Activated naive CD8-positive, alpha-beta T cell treated with anti-CD3 and anti-CD28 coated beads for 36 hours (primary cell): ENCODE results near the gene GLRA2. TPM values are rescaled to one million over a fixed set of nuclear protein-coding genes. Genes with fewer than 3 reads are reported as not detected.
"Not testable (repeated sequence)": the region's sequence is repeated elsewhere in the genome, so short reads cannot be mapped to it uniquely, and the experiment has no call there.

Experiments used
- DNase-seq: peaks from one replicate; pipeline ENCODE4 v3.0.0; 2021
- H3K27ac Mint-ChIP-seq: one replicate; pipeline ENCODE4 v1.8.0; 2022; ENCODE audit warnings: mild to moderate bottlenecking, moderate library complexity, mixed read lengths
- H3K27me3 Mint-ChIP-seq: one replicate; pipeline ENCODE4 v1.8.0; 2022; ENCODE audit warnings: mild to moderate bottlenecking, mixed read lengths
- H3K36me3 Mint-ChIP-seq: one replicate; pipeline ENCODE4 v1.8.0; 2021; ENCODE audit warnings: mild to moderate bottlenecking, mixed read lengths
- H3K4me1 Mint-ChIP-seq: one replicate; pipeline ENCODE4 v1.8.0; 2021; ENCODE audit warnings: mixed read lengths
- H3K4me3 Mint-ChIP-seq: one replicate; pipeline ENCODE4 v1.8.0; 2022; ENCODE audit warnings: mild to moderate bottlenecking, moderate library complexity, mixed read lengths
- H3K9me3 Mint-ChIP-seq: one replicate; pipeline ENCODE4 v1.8.0; 2022; ENCODE audit warnings: mixed read lengths
- total RNA-seq, 2 experiments: library from RNA; stranded (reverse); gene quantifications; one replicate each; pipeline ENCODE4 v1.2.3, GENCODE V29; 2021

The GLRA2 gene
- total RNA-seq, 2 experiments from 2014 or later = not detected

DNA sequence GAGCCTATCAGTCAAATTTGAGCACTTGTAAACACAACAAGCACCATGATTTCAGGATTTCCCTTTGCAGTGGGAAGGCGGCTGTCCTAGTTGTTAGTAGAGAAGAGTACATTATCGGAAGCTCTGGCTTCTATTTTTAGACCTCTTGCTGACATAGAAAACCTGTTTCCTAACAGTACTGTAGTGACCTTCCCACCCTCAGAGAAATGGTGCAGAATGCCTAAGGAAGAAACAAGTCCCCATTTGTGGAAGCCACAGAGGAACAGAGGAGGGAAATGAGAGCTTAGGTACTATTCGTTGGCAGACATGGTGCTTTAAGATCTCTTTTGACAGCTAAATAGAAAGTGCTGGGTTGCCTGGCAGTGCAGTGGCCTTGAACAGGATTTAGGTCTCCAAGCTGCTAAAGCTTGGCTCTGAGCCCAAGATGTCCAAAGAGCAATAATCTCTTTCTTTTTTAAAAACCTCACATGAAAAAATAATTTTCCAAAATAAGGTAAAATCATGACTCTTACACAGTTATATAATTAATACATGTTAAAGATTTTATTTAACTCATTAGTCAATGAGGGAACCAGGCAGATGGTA is 24.9 kb downstream of the GLRA2 start:
- H3K4me3 Mint-ChIP-seq = no peak overlapping the region
- H3K27me3 Mint-ChIP-seq = peaks cover 6% of the 10 kb centered on the region
- H3K4me1 Mint-ChIP-seq = no peaks in the 10 kb centered on the region
- no peaks in the 10 kb centered on the region for H3K36me3 Mint-ChIP-seq
- H3K9me3 Mint-ChIP-seq = no peaks in the 10 kb centered on the region
- DNase-seq = no peak
- no peak overlapping the region for H3K27ac Mint-ChIP-seq

DNA sequence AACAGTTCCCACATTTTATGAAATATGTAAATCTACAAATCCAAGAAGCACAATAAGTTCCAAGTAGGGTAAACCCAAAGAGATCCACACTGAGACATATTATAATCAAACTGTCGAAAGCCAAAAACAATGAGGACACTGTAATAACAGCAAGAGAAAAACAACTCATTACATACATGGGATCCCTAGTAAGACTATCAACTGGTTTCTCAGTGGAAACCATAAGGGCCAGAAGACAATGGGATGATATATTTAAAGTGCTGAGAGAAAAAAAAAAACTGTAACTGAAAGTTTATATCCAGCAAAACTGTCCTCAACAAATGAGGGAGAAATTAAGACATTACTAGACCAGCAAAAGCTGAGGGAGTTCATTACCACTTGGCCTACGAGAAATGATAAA is 34.7 kb downstream of the GLRA2 start:
- Mint-ChIP-seq H3K27ac (no peak overlapping the region), H3K36me3 (no peaks in the 10 kb centered on the region), H3K27me3 (no peaks in the 10 kb centered on the region), H3K4me3 (no peak overlapping the region), H3K4me1 (no peaks in the 10 kb centered on the region), H3K9me3 (peaks cover 3% of the 10 kb centered on the region)
- DNase-seq = no peak

DNA sequence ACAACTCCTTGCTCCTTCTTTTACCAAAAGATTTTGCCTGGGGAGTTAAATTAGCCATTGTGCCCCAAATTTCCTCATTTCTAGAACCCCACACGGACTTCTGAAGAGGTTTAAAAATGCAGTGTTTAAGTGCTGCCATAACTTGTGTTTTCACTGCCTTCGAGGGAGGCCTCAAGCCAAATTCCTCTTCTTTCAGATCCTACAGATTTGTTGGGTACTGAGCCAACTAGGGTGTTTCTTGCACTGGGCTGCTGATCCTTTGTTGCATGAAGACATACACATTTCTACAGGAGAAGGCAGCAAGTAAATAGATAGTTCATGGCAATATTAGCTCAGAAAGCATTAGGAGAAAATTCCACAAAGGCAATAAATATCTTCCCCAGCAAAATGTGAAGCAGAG is 43.8 kb downstream of the GLRA2 start:
- no peak overlapping the region for H3K4me3 Mint-ChIP-seq
- no peak for DNase-seq
- H3K9me3 Mint-ChIP-seq = no peaks in the 10 kb centered on the region
- H3K36me3 Mint-ChIP-seq = no peaks in the 10 kb centered on the region
- H3K27ac Mint-ChIP-seq = no peak overlapping the region
- H3K27me3 Mint-ChIP-seq = no peaks in the 10 kb centered on the region
- H3K4me1 Mint-ChIP-seq = no peaks in the 10 kb centered on the region

DNA sequence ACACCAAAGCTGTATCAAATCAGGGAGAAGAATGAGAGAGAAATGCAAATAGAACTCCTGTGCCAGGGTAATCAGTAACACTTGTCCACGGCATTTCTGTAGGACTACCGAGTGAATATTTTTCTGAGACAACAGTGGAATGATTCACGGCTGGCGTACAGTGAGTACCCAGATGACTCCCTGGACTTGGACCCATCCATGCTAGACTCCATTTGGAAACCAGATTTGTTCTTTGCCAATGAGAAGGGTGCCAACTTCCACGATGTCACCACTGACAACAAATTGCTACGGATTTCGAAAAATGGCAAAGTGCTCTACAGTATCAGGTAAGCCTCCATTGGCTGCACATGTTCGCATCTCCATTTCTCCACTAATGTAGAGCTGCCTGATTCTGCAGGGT is 51.7 kb downstream of the GLRA2 start:
- H3K4me3 Mint-ChIP-seq = no peak overlapping the region
- no peaks in the 10 kb centered on the region for H3K27me3 Mint-ChIP-seq
- no peak overlapping the region for H3K27ac Mint-ChIP-seq
- H3K36me3 Mint-ChIP-seq = no peaks in the 10 kb centered on the region
- no peaks in the 10 kb centered on the region for H3K9me3 Mint-ChIP-seq
- H3K4me1 Mint-ChIP-seq = no peaks in the 10 kb centered on the region
- no peak for DNase-seq

DNA sequence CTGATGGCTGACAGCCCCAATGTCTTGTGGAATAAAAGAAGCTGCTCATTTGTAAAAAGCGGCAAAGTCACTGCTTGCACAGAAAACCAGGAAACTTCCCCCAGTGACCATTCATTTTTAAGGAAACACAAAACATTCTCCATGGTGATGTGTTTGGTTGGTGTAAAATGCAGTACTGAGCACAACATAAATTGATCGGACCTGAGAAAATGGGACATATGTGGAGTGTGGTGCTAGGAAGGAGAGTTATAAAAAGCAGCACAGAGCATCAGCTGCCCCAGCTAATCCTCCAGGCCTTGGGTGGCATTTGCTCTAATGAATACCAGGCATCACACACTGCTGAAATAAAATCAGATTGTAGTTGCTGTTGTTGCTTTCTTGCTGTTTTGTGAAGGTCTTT is 55.2 kb downstream of the GLRA2 start:
- H3K9me3 Mint-ChIP-seq = peaks cover 3% of the 10 kb centered on the region
- H3K27me3 Mint-ChIP-seq = no peaks in the 10 kb centered on the region
- H3K4me3 Mint-ChIP-seq = no peak overlapping the region

DNA sequence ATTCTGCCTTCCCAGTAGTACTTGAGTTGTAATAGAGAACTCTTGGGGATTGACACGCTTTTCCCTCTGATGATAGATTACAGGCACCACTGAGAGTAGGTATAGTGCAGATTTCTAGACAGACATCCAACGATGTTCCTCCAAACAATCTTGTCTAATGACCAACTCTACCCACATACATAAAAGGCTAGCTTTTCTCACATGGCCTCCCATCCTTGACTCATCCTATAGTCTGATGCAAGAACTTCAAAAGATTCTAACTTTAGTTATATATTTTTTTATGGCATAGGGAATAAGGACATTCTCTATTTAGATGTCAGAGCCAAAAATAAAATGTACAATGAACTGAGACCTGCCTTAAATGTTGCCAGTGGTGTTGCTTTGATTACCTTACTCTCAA is 60.9 kb downstream of the GLRA2 start:
- H3K4me3 Mint-ChIP-seq = no peak overlapping the region
- peaks cover 3% of the 10 kb centered on the region for H3K9me3 Mint-ChIP-seq
- no peak overlapping the region for H3K27ac Mint-ChIP-seq
- H3K36me3 Mint-ChIP-seq = no peaks in the 10 kb centered on the region
- H3K27me3 Mint-ChIP-seq = no peaks in the 10 kb centered on the region
- H3K4me1 Mint-ChIP-seq = no peaks in the 10 kb centered on the region
- no peak for DNase-seq

More for the DNA sequence above, 55.2 kb downstream of the GLRA2 start:
- Mint-ChIP-seq H3K27ac (no peak overlapping the region), H3K36me3 (no peaks in the 10 kb centered on the region), H3K4me1 (no peaks in the 10 kb centered on the region)
- no peak for DNase-seq

DNA sequence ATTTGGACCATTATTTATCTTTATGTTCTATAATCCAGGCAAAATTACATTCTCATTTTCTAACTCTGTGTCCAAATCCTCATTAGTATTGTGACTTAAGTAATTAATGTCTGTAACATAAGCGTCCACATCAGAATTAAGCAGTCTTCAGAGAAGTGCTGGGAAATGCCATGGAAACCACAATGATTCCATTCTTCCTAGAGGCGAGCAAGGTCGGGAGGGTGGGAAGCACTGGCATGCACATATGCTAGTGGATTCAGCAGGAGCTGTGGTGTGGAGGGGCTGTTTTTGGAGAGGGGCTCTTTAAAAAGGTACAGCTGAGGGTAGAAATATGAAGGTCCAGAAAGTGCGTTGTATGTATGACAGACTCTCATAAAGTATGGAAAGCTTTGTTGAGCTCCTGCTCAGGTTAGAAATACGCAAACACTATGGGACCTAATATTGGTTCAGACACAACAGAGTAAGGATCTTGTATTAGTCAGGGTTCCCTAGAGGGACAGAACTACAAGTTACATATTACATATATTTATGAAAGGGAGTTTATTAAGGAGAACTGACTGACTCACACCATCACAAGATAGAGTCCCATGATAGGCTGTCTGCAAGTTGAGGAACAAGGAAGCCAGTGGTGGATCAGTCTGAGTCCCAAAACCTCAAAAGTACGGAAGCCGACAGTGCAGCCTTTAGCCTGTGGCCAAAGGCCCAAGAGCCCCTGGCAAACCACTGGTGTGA is 61.5 kb downstream of the GLRA2 start:
- no peaks in the 10 kb centered on the region for H3K4me1 Mint-ChIP-seq
- H3K27me3 Mint-ChIP-seq = no peaks in the 10 kb centered on the region
- H3K27ac Mint-ChIP-seq = no peak overlapping the region
- H3K4me3 Mint-ChIP-seq = no peak overlapping the region
- no peak for DNase-seq
- H3K9me3 Mint-ChIP-seq = peaks cover 3% of the 10 kb centered on the region
- no peaks in the 10 kb centered on the region for H3K36me3 Mint-ChIP-seq

DNA sequence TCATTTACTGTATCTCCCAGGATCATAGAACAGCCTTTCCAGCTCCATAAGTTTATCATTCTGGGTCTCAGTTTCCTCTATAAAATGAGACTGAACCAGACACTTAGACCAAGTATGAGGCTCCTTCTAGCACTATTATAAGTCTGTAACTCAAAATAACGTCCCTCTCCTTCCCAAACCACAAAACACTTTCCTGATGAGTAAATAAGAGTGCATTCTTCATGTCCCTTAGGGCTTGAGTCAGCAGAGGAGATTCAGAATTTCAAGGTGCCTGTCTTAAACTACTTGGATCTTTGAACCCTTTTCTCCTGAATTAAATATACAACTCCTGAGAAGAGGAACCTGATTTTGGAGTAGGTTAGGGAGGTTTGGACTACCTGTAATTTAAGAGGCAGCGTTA is 62.6 kb downstream of the GLRA2 start:
- Mint-ChIP-seq H3K4me1 (no peaks in the 10 kb centered on the region), H3K27ac (no peak overlapping the region), H3K27me3 (no peaks in the 10 kb centered on the region), H3K36me3 (no peaks in the 10 kb centered on the region), H3K4me3 (no peak overlapping the region), H3K9me3 (peaks cover 3% of the 10 kb centered on the region)
- no peak for DNase-seq

DNA sequence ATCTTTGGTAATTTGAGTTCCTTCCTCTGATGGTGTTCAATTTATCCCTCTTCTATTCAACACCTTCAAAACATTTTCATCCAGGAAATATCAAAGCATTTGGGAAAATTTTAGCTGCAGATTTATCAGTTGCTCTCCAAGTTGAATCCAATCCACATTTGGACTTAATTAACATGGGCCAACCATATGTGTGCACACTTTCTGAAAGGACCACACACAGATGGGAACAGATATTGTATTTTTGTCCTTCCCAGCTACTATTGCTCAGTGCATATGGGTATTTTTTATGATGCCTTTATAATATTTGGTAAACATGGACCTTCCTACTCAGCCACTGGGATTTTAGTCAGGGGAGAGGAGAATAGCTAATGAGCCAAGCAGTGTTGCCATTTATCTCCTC is 65.2 kb downstream of the GLRA2 start:
- Mint-ChIP-seq H3K27me3 (peaks cover 4% of the 10 kb centered on the region), H3K4me1 (no peaks in the 10 kb centered on the region), H3K9me3 (no peaks in the 10 kb centered on the region), H3K27ac (no peak overlapping the region), H3K4me3 (no peak overlapping the region), H3K36me3 (no peaks in the 10 kb centered on the region)
- DNase-seq = no peak

DNA sequence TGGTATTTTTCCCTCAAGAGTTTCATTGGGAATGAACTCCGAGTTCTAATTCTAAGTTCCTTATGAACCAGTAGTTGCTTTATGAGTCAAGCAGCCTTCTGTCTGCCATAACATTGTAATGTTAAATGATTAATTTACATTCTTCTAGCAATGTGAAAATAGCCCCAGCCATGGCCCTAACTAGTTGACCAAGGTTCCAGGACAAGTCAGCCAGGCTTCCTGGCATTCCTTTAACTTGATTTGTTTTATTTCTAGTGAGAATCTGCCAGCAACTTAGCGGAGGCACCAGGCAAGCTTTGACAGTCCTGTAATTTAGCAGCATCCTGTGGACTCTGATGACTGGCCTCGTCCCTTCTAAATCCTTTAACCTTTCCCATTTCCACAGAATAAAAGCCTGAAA is 69.0 kb downstream of the GLRA2 start:
- Mint-ChIP-seq H3K4me3 (no peak overlapping the region), H3K4me1 (no peaks in the 10 kb centered on the region), H3K27me3 (peaks cover 4% of the 10 kb centered on the region), H3K9me3 (no peaks in the 10 kb centered on the region), H3K36me3 (no peaks in the 10 kb centered on the region), H3K27ac (no peak overlapping the region)
- DNase-seq = no peak

DNA sequence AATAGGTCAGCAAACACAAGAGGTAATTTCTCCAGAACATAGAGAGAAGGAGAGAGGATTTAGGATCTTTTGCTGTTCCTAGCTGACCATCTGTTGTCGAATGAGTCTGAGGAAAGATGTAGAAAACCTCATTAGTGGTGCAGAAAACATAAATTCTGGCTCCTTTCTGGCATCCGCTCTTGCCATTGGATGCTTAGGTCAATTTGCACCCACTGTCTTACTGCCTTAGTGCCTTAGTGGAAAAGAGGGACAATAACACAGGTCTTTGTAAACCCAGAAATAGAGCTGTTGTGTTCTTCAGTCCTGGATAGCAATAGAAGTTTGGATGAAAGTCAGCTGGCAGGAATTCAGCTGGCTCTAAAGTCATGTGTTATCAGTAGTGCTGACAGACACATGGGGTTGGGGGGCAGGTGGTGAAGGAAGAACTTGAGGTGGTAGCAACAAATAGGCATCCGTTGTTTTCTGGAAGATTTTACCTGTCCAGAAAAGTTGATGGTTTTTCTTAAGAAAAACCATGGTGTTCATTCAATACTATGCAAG is 78.2 kb downstream of the GLRA2 start:
- no peak for DNase-seq
- Mint-ChIP-seq H3K9me3 (no peaks in the 10 kb centered on the region), H3K27me3 (no peaks in the 10 kb centered on the region), H3K4me3 (no peak overlapping the region), H3K27ac (no peak overlapping the region), H3K36me3 (no peaks in the 10 kb centered on the region), H3K4me1 (no peaks in the 10 kb centered on the region)

DNA sequence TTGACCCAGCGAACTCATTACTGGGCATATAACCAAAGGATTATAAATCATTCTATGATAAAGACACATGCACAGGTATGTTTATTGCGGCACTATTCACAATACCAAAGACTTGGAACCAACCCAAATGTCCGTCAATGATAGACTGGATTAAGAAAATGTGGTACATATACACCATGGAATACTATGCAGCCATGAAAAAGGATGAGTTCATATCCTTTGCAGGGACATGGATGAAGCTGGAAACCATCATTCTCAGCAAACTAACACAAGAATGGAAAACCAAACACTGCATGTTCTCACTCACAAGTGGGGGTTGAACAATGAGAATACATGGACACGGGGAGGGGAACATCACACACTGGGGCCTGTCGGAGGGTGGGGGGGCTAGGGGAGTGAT is 83.1 kb downstream of the GLRA2 start:
- not testable (repeated sequence) for H3K4me3 Mint-ChIP-seq, DNase-seq, H3K27ac Mint-ChIP-seq, H3K4me1 Mint-ChIP-seq, H3K9me3 Mint-ChIP-seq, H3K27me3 Mint-ChIP-seq, H3K36me3 Mint-ChIP-seq

DNA sequence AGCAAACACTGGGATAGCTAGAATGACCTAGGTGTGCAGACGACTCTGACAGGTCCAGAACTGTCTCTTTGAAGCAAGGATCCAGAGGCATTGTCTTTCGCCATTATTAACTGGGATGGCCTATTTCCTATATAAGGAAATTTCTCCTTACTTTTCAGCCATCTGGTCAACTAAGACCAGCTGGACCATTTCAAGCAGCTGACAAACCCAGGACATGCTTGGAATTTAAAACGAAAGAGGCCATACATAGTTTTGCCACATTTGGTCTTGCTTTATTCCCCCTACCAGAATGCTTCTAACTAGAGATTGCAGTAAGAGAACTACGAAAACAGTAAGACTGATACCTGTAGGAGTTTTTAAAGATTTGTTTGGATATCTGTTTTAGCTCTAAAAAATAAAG is 87.0 kb downstream of the GLRA2 start:
- Mint-ChIP-seq H3K27ac (no peak overlapping the region), H3K27me3 (no peaks in the 10 kb centered on the region), H3K4me3 (no peak overlapping the region), H3K36me3 (no peaks in the 10 kb centered on the region), H3K9me3 (no peaks in the 10 kb centered on the region), H3K4me1 (no peaks in the 10 kb centered on the region)
- no peak for DNase-seq

DNA sequence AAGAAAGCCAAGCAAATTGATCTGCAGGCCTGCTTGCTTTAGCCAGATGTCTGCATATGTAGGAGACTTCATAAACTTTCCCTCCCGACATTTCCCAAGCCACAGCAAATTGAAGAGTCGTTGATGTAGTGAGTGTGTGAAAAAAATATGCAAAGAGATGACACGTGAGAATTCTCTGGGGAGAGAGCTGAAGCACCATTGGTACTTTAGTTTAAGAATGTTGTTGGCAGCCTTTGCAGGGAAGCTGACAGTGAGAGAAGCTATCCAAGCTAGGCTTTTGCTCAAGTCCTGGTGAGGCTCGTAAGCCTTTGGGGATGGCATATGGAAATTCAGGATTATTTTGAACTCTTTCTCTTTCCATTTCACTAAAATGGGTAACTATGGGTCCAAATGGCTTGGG is 87.5 kb downstream of the GLRA2 start:
- H3K27ac Mint-ChIP-seq = no peak overlapping the region
- H3K4me1 Mint-ChIP-seq = no peaks in the 10 kb centered on the region
- no peak for DNase-seq
- H3K27me3 Mint-ChIP-seq = no peaks in the 10 kb centered on the region
- H3K9me3 Mint-ChIP-seq = no peaks in the 10 kb centered on the region
- no peak overlapping the region for H3K4me3 Mint-ChIP-seq
- no peaks in the 10 kb centered on the region for H3K36me3 Mint-ChIP-seq

DNA sequence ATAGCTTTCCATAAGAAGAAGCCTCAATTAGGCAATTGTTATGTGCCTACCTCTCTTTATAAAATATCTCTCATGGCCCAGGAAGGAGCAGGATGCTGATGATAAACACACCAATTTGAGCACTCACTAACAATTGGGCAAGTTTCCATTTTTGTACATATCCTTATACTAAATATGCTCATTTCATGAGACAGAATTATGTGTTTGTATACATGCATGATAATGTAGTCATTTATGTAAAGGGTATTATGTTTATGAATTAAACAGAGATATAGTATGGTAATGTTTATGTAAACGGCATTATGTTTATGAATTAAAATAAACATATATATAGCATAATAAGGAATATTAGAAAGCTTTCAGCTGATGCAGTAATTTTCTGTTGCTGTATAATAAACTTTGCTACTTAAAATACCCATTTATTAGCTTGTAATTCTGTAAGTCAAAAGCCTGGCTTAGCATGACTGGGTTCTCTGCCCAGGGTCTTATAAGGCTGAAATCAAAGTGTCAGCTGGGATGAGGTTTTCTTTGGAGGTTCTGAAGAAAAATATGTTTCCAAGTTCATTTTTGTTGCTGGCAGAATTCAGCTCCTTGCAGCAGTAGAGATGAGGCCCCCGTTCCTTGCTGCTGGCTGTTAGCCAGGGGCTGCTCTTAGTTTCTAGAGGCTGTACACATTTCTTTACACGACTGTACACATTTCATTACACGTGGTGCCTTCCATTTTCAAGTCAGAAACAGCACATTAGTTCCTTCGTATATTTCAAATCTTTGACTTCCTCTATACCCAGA is 89.0 kb downstream of the GLRA2 start:
- H3K27ac Mint-ChIP-seq = no peak overlapping the region
- no peaks in the 10 kb centered on the region for H3K36me3 Mint-ChIP-seq
- no peaks in the 10 kb centered on the region for H3K27me3 Mint-ChIP-seq
- peaks cover 1% of the 10 kb centered on the region for H3K9me3 Mint-ChIP-seq
- no peak for DNase-seq
- H3K4me1 Mint-ChIP-seq = no peaks in the 10 kb centered on the region
- no peak overlapping the region for H3K4me3 Mint-ChIP-seq
